CD4-positive, alpha-beta T cell treated with Interleukin-6 at 100 ng/mL for 8 hours (primary cell): Measurements from ENCODE around the gene SLC9C2.
"Not testable (repeated sequence)": the region's sequence is repeated elsewhere in the genome, so short reads cannot be mapped to it uniquely, and the experiment has no call there.

Source experiments
- DNase-seq: peaks from one replicate; pipeline ENCODE4 v3.0.0-alpha.2; 2020; ENCODE audit warnings: mixed read lengths, low spot score

Gene SLC9C2, protein sequence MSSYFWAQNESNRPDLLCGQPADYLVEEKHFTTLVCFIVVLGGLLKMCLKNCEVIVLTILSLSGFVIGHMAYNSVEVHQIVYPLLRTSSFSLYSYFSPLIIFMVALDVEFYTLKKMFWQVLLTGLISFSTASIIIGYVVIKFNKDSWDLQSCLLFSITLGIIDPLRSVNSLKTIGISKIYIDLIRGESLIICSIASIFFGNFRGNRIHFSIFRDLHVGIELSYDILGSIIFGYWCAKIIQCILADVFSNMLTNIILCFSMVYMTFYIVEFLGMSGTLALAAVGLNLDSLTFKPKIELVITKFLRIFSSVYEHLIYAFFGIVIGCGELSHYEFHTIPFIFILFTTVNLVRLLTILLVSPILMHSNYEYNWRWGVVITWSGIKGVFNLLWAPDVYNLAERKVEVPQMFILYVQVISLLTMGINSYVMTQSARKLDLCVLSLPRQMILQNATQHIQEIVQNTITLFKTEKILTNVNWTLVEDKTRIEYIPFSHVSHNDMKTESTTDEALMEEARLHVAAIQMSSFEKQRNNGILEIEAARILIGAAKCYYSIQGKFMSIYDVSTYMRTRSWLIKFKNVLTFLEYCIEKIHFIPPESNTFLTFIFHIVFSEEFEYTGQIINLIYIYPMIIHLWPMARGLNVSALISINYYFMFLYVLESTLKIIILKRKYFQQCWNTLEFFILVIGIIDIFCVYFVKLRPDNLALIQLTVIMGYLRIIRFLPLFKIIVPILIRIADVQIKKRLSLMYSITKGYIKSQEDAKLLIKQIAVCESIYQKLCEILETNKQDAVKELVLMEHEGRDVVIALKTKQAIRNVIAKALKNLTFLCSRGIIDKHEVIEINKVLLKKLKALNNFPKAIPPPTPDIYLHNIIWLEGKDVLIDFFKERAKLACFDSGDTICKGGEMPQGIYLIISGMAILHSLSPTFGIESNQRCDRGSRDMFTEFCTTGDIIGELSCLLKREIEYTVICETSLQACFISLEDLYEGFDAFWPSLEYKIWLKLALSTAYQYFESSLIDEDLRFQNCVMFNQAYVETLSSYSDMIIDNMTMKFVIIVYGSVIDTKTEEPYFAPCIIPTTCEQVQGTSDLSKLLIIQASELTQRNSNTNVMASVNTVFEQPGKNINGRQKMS

DNA sequence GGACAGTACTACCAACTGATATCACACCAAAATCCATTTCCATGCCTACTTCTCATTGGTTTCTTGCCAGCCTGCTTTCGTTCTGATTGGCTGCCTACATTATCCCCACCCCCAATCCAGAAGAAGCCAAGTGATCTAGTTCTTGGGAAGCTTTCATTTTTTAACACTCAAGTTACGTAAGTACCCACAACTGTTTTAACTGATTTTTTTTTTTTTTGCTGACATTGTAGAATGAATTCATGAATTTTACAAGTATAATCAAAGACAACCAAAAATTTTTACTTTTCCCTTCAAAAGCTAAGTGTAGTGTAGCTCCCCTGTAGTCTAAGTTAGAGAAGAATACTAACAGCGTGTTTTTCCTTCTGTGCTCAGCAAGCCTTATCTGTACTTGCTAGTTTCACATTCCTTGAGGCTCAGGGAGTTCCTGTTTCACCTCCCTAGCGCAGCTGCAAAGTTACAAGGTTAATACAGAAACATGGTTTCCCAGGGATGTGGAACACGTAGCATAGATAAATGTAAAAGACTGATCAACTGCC, at the start of gene SLC9C2:
TSS of gene SLC9C2 (minus strand) at position 17 of the 536 bp plus-strand sequence. CDS start 1,296 bp downstream, outside the sequence.
- DNase-seq, result no peak

DNA sequence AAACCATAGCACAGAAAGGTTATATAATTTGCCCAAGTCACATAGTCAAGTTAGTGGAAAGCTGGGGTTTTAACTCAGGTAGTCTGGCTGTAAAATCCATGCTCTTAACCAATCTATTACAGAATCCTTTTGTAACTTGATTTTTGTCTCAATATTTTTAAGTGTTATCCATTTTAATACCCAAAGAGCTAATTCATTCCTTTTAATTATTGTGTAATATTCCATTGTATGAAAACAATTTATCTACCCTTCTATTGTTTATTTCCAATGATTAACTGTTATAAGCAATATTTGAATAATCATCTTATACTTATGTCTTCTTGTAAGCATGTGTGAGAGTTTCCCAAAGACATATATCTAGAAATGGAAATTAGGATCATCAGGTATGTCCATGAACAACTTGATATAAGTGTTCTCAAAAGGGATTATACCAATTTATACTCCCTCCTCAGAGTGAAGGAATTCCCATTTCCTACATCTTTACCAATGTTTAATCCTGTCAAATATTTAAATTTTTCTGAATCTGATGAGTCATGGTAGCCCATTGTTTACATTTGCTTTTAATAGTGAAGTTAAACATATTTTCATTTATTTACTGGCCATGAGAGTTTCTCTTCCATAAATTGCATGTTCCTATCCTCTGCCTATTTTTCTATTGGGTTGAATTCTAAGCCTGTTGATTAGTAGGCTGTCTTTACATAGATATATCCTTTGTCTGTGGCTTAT, 46.2 kb upstream of the SLC9C2 start:
- DNase-seq, result no peak

DNA sequence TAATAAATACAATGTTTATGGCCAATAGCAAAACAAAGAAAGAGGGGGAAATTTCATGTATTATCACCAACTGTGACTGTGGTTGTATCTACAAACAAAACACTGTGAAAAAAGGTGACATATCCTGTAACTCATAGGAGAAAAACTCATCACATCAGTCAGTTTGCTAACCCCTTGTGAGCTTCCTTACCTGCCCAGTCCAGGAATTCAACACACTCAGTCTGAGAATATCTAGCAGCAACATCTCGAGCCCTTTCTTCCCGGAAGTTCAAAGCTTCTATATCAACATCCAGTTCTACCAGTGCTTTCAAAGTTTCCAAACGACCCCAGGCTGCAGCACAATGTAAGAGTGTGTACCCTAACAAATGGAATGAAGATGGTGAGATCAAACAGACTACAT, 43.8 kb upstream of the SLC9C2 start:
- DNase-seq, result no peak

DNA sequence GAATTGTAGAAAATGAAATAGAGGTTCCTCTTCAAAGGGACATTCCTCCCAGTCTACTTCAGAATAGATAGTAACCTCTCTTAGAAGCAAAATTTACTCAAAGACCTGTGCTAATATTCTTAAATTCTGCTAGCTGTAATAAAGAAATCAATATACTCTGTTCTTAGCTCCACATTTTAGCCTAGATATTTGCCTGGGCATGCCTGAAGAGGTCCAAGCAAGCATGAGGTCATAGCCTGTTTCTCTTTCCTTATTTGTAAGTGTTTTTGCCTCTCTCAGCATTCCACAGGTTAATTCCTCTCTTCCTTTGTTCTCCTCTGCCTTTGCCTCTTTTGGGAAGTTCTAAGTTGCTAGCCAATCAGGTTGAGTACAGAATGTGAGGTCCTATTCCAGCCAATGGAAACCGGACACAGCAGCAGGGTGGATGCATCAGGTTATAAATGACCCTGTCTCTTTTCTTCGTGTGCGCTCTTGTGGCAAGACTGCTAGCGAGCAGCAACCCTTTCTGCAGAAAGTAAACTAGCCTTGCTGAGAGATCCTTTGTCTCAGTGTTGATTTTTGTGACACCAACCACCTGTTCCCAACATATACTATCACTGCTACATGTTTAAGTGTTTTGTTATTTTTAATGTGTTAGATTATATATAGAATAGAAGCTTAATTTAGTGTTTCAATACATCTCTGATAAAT, 39.7 kb upstream of the SLC9C2 start:
- DNase-seq, result not testable (repeated sequence)

DNA sequence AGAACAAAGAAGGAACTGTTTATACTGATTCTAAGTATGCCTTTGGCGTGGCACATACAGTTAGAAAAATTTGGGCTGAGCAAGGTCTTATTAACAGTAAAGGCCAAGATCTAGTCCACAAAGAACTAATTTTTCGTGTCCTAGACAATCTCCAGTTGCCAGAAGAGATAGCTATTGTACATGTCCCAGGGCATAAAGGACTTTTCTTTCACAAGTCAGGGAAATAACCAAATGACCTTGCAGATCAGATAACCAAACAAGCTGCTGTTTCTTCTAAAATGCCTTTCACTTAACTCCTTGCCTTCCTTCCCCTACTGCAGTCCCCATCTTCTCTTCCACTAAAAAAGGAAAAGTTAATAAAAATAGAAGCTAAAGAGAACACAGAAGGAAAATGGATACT, 36.2 kb upstream of the SLC9C2 start:
- DNase-seq, result no peak

DNA sequence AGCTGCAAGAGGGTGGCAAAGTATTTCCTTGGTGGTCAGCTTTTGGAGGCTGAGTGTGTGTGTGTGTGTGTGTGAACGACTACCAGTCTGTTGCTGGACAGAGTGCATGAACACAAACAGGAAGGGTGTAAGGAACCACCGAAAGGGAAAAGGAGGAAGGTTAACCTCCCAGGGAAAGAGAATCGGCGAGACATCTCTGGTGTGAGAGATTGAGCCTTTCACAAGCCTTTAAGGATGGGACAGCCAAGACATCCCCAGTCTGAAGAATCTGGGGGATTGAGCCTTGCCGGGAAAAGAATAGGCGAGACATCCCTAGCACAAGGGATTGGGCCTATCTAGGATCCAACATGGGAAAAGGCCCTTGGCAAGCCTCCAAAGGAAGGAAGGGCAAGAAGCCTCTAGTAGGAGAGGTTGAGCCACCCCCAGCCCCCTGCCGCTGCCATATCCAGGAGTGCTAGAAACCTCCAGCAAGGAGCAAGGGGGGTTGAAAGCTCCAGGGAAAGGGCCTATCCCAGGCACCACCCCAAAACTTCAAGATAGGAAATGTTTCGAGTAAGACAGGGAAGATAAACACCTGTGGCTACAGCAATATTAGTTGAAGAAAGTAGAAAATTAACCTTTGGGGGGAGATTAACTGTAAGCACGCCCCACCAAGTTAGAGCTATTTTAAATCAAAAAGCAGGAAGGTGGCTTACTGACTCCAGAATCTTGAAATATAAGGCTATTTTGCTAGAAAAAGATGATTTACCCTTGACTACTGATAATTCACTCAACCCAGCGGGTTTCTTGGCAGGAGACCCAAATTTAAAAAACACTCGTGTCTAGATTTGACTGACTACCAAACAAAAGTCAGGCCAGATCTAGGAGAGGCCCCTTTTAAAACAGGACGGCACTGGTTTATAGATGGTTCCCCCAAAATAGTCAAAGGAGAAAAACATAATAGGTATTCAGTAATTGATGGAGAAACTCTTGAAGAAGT, 35.5 kb upstream of the SLC9C2 start:
- DNase-seq, result no peak

DNA sequence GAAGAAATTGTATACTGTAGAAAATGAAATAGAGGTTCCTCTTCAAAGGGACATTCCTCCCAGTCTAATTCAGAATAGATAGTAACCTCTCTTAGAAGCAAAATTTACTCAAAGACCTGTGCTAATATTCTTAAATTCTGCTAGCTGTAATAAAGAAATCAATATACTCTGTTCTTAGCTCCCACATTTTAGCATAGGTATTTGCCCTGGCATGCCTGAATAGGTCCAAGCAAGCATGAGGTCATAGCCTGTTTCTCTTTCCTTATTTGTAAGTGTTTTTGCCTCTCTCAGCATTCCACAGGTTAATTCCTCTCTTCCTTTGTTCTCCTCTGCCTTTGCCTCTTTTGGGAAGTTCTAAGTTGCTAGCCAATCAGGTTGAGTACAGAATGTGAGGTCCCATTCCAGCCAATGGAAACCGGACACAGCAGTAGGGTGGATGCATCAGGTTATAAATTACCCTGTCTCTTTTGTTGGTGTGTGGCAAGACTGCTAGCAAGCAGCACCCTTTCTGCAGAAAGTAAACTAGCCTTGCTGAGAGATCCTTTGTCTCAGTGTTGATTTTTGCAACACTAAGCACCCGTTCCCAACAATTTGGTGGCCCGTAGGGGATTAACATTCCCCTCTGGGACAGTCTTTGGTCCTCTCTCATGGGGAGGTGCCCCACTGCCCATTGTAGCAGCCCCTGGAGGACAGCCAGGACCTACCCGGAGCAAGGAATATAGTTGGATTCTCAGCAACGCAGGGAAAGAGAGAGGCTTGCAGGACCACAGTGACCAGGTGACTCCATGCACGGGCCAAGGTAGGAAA, 34.6 kb upstream of the SLC9C2 start:
- DNase-seq, result not testable (repeated sequence)

DNA sequence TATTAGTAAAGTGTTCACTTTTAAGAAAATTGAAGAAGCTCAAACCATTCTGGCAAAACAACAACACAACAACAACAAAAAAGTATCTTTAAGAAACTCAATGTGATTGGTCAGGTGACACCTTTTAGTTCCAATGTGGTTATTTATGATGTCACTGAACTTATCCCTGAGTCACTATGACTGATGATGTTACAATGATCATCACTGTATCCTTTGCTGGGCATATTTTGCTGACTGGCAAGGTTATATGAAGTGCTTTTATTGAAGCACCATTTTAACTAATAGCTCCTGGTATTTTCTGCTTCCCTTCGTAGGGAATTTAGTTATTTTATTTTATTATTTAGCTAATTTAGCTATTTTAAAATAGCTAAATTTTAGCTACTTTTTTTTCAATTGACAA, 32.2 kb upstream of the SLC9C2 start, which contains the start of gene TEX50:
TSS of gene TEX50 (plus strand) at position 223 of the 400 bp plus-strand sequence. CDS start 184 bp downstream, outside the sequence.
- DNase-seq, result no peak

DNA sequence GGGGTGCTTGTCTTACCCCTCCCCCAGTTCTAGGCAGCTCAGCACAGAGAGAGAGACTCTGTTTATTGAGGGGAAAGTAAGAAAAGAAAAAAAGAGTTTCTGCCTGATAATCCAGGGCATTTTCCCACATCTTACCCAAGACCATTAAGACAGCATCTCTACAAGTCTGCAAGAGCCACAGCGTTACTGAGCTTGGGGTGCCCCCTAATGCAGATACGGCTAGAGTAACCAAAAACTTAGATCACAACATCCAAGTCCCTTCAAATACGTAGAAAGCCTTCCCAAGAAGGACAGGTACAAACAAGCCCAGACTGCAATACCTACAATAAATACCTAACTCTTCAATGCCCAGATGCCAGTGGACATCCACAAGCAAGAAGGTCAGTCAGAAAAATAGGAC, 26.0 kb upstream of the SLC9C2 start:
- DNase-seq, result no peak

DNA sequence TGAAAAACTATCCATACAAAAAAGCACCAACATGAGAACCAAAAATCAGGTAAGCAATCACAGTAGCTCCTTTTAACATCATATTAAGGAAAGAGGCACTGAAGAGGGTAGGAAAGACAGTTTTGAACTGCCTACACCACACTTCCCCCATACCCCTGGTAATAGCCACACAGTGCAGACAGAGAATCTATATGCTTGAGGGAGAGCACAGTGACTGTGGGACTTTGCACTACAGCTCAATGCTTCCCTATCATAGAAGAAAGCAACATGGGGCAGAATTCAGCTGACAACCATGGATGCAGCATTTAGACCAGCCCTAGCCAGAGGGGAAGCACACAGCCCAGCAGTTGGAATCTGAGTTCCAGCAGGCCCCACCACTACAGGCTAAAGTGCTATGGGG, 24.4 kb upstream of the SLC9C2 start:
- DNase-seq, result no peak

DNA sequence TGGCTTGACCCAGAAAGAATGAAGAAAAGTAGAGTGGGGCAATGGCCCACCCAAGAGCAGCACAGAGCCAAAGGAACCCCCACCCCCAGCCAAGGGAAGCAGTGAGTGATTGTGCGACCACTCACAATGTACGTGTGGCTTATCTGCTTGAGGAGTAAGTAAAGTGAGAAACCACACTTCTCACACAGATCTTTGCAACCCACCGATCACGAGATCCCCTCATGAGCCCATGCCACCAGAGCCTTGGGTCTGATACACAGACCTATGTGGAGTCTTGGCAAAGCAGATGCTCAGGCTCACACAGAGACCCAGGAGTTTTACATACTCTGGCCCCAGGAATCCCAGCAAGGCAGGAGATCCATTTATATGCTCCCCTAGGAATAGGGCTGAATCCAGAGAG, 14.0 kb upstream of the SLC9C2 start:
- DNase-seq, result no peak

DNA sequence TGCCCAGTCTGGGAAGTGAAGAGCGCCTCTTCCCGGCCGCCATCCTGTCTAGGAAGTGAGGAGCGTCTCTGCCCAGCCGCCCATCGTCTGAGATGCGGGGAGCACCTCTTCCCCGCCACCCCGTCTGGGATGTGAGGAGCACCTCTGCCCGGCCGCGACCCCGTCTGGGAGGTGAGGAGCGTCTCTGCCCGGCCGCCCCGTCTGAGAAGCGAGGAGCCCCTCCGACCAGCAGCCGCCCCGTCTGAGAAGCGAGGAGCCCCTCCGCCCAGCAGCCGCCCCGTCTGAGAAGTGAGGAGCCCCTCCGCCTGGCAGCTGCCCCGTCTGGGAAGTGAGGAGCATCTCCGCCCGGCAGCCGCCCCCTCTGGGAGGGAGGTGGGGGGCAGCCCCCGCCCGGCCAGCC, 10.2 kb upstream of the SLC9C2 start:
- not testable (repeated sequence) for DNase-seq

DNA sequence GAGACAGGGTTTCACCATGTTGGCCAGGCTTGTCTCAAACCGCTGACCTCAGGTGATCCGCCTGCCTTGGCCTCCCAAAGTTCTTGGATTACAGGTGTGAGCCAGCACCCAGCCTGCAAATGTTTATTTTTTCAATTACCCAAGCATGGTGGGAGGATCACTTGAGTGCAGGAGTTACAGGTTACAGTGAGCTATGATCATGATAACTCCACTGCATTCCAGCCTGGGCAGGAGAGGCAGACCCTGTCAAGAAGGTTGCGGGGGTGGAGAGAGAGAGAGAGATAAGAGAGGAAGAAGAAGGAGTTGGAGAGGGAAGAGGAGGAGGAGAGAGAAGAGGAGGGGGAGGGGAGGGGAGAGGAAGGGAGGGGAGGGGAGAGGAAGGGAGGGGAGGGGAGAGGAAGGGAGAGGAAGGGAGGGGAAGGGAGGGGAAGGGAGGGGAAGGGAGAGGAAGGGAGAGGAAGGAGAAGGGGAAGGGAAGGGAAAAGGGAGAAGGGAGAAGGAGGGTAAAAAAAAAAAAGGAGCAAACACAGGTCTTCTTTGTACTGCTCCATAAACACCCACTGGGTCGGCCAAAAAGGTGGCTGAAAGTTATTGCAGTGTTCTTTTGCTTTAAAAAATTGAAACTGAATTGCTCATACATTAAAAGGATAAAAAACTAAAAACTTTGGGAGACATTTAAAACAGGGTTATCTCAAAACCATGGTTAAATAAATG, 5.8 kb upstream of the SLC9C2 start:
- DNase-seq, result no peak

DNA sequence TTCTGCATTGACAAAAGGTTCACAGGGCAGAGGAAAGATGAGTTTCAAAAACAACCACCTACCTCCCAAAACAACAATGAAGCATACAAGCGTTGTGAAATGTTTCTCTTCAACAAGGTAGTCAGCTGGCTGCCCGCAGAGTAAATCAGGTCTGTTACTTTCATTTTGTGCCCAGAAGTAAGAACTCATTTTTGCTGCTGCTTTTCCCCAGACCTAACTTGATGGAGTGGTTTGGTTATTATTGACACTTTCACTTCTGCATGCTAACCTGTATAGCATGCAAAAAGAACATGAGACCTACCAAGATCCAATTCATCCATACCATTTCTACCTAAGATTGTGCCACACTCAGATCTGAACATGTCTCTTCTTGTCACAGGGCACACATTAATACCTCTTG, 1.3 kb downstream of the SLC9C2 start:
- DNase-seq, result no peak

DNA sequence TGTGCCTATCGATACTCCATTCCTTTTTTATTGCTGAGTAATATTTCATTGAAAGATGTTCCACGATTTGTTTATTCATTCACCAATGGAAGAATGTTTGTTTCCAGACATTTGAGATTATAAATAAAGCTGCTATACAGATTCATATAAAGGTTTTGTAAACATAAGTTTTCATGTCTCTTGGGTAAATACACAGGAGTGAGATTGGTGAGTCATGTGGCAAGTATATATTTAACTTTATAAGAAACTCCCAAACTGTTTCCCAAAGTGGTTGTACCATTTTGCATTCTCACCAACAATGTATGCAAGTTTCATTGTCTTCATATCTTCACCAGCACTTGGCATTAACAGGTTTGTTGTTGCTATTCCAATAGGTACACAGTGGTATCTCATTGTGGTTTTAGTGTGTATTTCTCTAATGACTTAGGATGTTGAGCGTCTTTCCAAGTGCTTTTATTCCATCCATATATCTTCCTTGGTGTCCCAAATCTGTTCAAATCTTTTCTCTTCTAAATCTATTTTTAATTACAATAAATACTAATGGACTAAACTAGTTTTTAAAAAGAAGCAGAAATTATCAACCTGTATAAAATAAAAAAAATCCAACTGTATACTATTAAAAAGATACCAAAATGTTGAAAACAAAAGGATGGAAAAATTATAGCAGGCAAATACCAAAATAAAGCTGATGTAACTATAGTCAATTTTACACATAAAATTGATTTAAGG, 6.6 kb downstream of the SLC9C2 start:
- no peak for DNase-seq

DNA sequence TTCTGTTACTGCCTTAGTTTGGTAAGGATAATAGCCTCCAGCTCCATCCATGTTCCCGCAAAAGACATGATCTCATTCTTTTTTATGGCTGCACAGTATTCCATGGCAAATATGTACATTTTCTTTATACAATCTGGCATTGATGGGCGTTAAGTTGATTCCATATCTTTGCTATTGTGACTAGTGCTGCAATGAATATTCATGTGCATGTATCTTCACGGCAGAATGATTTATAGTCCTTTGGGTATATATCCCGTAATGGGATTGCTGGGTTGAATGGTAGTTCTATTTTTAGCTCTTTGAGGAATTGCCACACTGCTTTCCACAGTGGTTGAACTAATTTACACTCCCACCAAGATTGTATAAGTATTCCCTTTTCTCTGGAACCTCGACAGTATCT, 11.7 kb downstream of the SLC9C2 start:
- not testable (repeated sequence) for DNase-seq

DNA sequence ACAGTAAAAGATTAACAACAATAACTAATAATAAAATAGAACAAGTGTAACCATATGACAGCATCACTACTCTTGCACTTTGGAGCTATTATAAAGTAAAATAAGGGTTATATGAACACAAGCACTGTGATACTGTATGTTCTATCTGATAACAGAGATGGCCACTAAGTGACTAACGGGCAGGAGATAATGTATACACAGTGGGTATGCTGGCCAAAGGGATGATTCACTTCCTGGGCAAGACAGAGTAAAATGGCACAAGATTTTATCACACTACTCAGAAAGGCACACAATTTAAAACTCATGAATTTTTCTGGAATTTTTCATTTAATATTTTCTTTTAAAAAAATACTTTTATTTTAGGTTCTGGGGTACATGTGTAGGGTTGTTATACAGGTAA, 12.3 kb downstream of the SLC9C2 start:
- no peak for DNase-seq
